KG1 (cell line): ENCODE results near the gene SEMA5A.

Source experiments
- DNase-seq: peaks from one replicate; lab custom pipeline; 2025; lab: John Stamatoyannopoulos, UW

Gene SEMA5A

DNA sequence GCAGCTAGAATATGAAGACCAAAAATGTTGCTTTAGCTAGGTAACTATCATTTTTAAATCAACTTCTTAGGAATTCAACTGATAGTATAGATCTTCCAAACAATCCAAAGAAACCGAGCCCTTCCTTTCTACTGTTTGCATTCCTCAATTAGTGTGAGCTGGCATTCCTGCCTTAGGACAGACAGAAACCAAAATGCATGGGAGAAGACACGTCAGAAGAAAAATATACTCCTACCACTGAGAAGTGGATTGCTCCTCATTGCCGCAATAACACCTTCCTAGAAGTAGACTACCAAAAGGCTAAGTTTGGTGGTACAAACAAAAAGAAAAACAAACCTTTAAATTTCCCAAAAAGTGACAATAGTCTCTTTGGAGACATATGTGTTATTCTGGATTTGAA, 440.0 kb downstream of the SEMA5A start:
- no peak for DNase-seq

DNA sequence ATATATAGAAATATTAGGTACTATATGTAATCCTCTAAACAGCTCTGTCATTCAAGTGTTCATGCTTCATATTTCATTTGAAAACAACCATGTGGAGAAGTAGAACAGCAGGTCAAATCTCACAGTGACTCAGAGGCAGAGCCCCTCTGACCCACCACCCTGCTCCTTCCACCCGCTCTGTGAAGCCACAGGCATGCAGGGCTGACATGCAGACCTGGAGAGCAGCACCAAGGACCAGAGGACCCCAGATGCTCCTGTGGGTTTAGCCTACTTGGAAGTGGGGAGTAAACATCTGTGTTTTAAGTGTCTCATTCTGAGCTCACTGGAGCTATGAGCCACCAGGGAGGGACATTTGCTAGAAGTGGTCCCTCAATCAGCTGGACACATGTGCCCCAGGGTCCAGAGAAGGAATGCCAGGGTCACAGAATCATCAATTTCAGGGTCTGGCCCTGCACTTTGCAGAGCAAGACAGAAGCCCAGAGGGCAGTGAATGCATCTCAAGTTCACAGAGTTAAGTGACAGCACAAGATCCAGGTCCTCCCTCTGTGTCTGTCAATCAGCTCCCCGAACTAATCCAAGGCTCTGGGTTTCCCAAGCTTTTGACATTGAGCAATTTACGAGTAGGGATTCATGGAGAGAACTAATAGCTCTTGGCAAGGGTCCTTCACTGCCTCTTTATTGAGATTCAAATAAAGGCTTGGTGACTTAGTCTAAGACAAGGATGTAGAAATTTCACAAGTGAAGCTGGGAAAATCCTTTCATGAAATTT, 441.1 kb downstream of the SEMA5A start:
- no peak for DNase-seq

DNA sequence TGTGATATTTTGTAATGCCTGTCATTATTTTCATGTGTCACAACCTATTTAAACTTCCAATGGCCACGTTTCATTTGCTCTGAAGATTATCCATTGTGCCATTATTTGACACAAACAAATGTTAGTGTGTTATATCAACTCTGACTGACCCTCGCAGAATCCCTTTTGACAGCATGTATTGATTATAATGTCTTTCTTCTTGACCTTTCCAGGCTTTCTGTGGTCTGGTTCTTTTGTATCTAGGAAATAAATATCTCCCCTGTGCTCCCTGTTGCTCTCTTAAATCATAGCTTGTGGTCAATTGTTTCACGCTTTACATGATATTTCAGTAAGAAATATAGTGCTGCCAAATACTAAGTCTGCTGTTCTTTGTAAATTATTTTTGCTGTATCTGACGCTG, 442.6 kb downstream of the SEMA5A start:
- DNase-seq, result no peak

DNA sequence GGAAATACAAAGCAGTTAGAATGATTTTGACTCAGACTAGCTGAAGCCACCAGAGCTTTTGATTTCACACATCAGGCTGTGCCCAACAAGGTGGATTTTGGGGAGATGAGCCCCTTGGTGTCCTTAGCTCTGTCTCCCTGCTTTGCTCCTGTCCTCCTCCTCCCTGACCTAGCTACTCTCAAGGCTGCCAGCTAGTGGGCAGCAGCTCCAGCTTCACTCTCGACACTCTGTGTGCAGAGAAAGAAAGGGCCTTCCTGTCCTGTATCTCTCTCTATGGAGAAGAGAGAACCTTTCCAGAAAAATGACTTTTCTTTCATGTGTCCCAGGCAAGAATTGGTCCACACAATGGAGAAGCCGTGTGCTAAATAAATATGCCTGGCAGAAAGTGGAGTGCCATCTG, 446.2 kb downstream of the SEMA5A start:
- DNase-seq, result no peak

DNA sequence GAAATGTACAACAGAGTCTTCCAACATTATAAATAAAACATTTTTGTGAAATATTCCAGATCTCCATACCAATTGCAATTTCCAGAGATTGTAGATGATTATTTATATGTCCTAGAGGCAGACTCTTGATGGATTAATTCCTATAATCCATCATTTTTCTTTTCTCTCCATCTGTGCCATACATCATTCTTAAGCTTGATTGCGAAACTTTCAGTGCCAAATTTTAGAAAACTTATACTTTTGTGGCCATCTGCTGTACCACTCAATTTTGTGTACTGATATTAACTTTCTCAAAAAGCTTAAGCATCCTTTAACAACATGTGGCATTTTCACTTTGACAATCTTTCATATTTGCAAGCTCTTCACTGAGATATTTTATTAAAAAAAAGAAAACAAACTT, 446.9 kb downstream of the SEMA5A start:
- no peak for DNase-seq

DNA sequence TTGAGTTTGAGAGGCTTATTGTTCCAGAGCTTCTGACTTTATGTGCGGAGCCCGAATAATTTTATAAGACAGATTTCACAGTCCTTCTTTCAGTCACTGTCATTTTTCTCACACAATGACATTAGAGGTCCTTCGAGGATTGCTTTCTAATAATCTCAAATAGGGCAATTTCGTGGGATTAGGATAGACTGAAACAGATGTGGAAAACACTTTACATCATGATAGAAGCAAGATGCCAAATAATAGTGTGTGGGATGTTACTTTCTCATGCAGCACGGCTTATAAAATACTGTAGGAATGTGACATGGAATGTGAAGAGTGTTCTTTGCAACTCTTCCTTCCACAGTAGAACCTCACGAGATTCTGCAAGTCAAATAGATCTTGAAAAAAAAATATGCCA, 451.3 kb downstream of the SEMA5A start:
- no peak for DNase-seq

DNA sequence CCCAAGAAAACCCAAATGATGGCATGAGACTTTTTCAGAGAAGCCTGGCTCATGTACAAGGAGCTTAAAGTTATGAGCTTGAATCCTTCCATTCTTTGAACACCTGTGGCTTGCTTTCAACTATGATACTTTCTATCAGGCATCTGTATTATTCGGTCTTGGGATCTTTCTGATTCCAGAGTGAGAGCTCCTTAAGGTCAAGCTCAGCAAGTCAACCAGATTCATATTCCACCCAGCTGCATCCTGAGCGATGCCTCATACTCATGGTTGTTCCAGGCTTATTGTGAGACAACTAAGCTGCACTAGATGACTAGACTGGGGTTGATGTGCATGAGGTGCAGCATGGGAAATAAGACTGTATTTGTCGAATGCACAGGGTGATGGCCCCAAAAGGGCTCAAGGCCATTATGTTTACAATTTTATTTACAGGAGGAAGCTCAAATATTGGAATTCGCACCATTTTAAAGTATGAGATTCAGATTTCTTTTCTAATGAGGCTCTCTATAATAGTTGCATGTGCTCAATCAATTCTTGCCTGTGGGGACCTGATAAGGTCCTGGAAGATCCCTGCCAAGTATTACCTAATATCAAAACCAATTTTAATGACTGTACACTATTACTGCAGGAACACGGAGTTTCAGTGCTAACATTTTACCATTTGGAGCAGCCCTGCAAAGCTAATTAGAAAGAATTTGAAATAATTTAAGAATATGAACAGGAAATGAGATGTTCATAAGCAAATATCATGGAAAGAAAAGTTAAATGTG, 453.8 kb downstream of the SEMA5A start:
- DNase-seq, result no peak

DNA sequence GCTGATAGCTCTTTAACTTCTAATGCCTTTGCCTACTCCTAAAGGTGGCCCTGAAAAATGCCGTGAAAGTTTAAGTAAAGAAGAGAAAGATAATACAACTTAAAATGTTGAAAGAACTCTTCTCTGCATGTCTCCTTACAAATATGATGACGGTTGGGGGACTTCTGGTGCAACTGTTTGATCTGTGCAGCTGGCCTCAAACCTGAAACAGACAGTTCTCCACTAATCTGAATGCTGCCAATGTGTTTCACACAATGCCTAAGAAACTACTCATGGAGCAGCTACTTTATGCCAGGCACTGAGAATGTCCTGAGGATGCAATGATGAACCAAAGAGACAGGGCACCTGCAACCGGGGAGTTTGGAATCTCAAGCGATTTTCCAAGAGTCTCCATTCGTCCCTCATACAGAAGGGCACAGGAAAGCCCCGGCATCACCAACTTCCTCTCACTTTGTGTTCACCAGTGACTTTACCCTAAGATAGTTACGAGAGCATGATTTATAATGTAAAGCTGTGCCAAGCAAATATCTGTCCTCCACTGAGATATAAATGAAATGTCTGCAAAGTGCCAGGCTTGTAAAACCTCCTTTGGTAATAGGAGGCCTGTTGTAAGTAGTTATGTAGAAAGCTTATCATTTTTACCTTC, 455.4 kb downstream of the SEMA5A start:
- no peak for DNase-seq

DNA sequence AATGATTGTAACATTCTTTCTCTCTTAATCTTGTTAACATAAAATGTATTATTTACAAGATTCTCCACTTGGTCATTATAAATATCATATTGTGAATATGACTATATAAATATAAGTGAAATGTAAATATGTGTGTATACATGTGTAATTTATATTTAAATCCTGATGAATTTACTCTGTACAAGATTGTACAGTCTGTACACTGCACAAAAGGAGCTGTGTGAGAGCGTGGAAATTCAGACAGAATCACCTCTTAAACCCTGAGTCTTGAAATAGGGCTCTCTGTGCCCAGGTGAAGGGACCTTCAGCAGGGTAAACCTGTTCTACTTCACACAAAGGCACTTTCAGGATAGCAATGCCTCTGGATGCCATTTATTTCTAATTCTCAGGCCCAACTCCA, 456.0 kb downstream of the SEMA5A start:
- DNase-seq, result no peak

DNA sequence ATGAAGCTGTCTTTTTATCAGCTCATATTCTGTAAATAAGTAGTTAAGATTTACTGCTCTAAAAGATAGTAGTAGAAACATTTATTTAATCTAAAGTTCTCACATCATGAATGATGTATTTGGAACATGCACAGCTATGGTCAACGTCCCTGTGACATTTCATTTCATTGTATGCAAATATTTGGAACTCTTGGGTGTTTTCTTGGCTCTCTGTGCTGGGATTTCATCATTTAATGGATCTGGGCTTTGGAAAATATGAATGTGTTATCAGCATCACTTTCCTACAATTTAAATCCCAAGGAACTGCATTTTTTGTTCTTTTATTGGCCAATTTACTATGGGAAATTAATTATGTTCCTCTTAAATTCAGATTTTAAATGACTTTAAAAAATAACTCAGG, 462.9 kb downstream of the SEMA5A start:
- DNase-seq, result no peak

DNA sequence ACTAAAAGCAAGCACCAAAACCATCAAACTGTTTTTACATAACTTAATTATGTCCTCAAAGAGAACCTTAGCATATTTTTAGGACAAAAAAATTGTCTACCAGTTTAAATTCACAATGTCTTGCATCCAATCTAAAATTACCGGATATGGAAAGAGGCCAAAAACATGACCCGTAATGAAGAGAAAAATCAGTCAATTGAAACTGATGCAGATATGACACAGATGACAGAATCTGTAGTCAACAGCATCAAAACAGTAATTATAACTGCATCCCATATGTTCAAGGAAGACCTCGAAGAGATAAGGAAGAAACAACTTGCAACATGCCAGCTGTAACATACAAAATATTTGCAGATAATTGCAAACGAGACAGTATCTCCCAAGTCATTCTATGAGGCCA, 473.2 kb downstream of the SEMA5A start:
- DNase-seq, result no peak

DNA sequence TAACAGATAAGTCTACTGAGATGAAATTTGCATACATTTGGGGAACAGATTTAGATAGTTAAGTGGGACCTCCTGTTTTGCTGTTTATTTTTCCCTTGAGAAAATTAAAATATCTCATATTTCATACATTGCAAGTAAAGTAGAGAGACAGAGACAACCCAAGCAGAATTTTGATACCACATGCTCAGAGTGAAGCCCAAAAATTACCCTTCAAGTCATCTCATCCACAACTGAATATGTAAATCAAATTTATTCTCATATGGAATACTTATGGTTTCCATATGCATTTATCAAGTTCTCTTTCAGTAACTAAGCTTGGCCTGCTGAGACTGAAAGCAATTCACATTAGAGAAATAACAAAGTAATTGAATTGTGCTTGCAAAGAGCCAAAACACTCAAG, 474.4 kb downstream of the SEMA5A start:
- no peak for DNase-seq

DNA sequence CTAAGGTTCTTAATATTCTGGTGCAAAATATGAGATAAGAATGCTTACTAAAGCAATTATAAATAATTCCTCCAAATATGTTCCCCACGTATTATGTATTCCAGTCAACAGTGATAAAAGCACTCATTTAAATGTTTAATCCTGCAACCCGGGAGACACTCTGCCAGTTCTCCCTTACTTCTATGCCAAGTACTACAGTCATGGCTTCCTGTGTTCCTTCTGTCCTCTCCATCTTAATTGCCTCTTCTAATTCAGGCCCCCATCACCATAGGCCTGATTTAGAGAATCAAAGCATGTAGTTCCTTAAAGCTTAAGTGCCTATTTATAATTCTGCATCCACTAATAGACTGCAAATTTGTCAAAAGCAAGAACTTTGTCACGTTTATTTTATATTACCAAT, 474.8 kb downstream of the SEMA5A start:
- no peak for DNase-seq

DNA sequence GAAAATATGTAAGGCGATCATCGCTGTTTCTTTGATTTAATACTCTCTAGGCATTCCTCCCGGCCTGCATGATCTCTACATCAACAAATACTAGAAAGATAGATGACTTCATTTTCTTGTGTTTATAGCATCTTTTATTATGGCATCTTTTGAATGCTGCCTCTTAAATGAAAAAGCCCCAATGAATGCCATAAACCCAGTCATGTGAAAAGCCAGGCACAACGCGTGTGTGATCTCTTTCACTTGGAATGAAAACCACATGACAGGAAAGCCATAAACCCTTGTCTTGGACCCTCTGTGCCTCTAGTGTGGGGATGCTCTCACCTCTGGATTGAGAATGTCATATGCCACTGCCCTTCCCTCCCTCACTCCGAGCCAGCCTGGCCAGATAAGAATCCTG, 476.2 kb downstream of the SEMA5A start:
- no peak for DNase-seq

DNA sequence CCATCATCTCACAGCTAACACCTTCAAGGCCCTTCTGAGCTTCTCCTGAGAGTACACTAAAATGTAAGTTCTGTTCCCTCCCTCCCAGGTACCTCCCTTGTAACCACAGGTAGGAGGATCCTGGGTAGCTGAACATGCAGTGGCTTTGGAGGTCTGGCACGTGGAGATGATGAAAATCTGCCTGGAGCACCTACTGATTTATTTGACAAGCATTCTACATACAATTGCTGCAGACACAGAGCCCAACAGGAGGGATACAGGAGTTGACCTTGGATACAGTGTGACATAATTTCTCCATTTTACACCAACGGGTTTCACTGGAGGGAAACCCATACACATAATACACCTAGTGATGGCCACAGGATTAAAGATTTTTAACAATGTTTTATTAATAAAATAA, 478.7 kb downstream of the SEMA5A start:
- DNase-seq, result no peak

DNA sequence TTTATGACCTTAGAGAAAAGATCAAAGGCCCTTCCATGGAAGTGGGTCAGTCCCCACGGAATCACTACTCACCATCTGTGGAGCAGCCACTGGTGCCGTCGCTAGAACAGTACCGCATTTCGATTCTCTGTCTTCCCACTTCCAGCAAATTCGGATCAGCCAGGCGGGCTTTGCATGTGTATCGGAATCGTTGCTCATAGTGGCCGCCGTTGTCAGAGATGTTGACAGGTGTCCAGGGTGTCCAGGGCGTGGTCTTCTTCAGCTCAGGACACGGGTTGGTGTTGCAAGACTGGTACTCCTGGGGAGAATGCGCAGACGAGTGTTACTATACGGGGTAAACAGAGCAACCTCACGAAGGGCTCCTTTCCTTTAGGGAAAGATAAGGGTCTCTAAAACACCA, 479.5 kb downstream of the SEMA5A start:
- DNase-seq, result no peak

DNA sequence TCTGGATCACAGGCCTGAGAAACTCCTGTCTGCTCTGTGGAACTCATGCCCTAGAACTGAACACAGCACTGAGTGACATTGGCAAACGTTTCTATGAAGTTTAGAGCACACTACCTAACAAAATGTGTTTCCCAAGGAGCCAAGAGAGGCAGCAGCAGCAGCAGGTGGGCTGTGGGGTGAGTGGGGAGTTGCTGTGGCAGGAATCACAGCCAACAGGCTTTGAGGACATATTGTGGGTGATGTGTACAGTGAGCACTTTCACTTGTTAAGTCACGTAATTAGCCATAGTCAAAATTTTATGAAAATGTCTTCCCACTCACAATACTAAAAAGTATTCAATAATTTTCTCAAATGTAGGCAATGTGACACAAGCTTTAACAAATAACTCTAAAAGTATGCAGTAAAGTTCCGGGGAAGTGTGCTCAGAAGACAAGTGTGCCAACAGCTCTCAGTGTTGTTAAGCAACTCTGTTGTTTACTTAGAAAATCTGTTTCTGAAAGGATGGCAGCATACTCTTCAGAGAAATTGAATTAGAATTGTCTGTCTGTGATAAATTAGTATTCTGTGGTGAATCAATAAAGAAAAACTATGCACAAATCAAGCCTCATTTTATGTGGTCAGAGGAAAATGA, 482.1 kb downstream of the SEMA5A start:
- DNase-seq, result no peak

DNA sequence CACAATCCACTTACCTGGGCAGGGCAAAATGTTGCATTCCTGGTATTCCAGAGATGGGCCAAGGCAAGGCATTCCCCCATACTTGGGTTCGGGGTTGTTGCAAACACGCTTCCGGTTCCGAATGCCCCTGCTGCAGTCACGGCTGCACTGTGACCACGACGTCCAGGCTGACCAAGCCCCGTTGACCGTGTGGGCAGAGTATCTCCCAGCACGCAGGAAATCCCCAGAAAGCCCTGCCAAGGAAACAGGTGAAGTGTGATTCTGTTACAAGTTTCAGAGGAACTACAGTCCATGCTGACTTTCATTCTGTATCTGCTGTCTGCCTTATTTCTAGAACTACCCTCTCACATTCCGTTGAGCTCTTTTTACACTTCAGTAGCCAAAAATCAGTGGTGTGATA, 483.0 kb downstream of the SEMA5A start:
- no peak for DNase-seq

DNA sequence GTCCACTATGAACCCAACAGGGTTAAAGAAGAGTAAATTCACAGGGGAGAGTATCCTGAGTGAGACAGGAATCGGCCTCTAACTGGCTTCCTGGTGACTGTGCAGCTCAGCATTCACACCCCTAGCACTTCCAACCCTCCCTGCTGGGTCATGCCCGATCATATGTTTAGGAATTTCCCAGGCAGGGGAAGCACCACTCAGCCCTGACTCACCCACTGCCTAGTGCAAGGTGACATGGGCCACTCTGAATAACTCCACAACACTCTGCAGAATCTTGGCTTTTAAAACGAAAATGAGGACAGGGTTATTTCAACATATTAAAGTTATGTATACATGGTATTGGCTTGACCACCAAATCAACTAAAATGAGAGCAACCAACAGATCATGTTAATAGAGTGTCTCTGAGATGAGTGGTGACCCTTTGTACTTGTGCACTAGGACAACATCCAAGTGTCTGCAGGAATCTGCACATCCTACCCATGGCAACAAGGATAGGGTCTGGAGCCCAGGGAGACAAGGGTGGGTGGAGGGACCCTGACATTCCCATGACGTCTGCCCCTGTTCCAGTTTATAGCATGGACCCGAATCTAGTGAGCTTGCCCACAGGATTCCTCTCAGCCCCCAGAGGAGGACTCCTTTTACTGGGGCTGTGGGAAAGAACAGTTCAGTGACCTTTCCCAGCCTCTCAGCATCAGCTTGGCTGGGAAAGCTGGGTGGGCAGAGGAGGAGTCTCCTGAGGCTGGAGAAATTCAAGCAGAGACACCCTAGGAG, 485.8 kb downstream of the SEMA5A start:
- no peak for DNase-seq

DNA sequence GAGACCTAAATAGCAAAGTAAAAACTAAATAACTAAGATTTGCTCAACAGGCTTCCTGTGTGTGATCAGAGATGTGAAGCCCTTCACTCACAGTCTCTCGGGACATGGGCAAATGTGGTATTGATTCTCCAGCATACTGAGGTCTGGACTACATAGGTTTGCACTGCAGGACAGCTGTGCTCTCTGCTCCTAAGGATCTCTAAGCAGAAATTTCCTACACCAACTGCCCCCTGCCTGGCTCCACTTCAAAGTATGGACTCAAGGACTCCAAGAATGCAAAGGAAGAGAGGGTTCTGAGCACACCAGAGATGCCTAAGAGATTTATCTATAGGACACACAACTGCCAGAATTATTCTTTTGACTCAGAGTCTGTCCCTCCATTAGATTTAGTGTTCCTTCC, 487.2 kb downstream of the SEMA5A start:
- DNase-seq, result no peak

DNA sequence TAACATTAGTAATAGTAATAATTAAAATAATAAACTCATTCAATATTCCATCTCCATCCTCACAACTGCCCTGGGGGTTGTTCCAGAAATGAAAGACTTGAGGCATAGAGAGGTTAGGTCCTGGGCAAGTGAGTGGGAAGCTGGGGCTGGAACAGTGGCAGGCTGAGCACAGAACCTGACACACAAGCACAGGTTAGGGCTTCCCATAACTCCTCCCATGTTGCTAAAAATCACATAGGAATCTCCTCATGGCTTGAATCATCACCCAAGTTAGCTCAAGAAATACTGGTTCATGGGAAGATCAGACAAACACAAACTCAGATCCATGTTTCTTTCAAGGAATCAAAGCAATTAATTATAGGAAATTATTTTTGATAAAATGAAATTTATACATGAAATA, 487.7 kb downstream of the SEMA5A start:
- no peak for DNase-seq

DNA sequence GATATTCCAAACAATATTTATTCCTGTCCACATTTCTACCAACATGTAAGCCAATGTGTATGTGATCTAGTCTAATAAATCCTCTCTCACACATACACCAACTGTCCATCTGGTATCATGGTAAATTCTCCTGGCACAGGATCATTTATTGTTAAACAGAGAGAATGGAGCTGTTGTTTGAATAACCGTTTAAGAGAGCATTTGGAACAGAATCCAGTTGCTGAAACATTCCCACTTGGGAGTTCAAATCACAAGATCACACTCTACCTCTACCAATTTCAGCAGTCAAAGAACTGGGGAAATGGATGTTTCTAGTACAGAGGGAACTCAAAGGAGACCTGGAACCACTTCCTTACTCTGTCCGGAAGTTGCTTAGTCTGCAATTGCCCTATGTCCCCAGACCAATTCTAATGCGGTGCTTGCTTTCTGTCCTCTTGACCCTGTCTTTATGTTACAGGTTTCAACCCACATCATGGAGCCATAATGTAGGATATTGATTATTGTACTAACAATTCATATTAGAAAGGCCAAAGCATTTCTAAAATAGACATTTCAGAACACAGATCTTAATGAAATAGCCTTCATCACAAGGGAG, 488.4 kb downstream of the SEMA5A start:
- no peak for DNase-seq
